ENCODE data around the gene FERMT3.

DNA sequence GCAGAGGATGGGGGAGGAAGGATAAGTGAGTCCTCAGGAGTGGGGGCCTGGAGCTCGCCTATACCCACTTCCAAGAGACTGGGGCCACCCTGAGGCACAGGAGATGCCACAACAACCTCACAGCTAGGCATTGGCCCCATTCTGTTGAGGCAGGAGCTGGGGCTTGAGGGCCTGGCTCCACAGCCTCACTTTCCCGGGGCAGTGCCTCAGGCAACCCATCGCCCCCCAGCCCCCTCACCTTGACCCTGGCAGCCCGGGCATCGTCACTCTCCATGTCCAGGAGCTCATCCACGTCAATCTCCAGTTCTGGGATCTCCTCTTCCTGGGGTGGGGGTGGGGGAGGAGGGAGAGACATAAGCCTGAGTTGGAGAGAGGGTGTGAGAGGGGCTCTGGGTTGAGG is 38.4 kb downstream of the FERMT3 start:
- no peak for TF ChIP-seq ZNF274 (IDR thresholded peaks at IDR 0.05; ENCODE audit: low read depth, low read length)
- no peak for TF ChIP-seq YY1 (IDR thresholded peaks at IDR 0.05; ENCODE audit: insufficient read depth, insufficient read length)
- no peak for TF ChIP-seq SUZ12 (IDR thresholded peaks at IDR 0.05; ENCODE audit: extremely low read depth, insufficient read depth, insufficient read length)
